ENCODE data around the gene TMEM263. TPM values are rescaled to one million over a fixed set of nuclear protein-coding genes. Genes with fewer than 3 reads are reported as not detected.

Gene TMEM263
- total RNA-seq, 1 experiment from 2014 or later = 31.3 TPM

DNA sequence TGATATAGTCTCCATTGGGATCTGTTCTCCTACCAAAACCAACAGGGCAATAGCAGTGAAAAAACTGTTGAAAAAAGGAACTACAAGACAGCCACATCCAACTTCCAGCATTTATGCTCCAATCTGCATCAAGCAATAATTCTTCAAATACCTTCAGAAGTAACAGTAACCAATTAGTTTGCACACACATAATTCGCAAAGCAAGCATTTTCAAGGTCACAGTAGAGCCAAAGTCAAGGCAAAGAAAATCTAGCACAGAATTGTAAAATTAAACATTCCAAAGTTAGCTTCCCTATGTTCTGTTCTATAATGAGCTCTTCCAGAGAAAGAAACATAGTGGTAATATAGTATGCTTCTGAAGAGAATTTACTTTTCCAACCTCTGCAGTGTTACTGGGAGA is 42.2 kb downstream of the TMEM263 start:
- Histone ChIP-seq H3K4me2 (ENCODE audit: low read length) (no peak overlapping the region), H3K9me2 (ENCODE audit: insufficient read depth) (no peaks in the 10 kb centered on the region), H3K4me1 (ENCODE audit: control insufficient read depth in 1 of 2, insufficient read depth in 2 of 2, low read length in 2 of 2) (no peaks in the 10 kb centered on the region), H4K20me1 (ENCODE audit: insufficient read depth) (no peaks in the 10 kb centered on the region), H3K4me3 (replicated peaks in 1 of 2; ENCODE audit: low read depth in 1 of 2, low read length in 2 of 2) (no peak overlapping the region), H2AFZ (ENCODE audit: low read depth, low read length, poor library complexity, severe bottlenecking) (no peak overlapping the region), H3K27me3 (ENCODE audit: insufficient read depth, low read length) (no peaks in the 10 kb centered on the region), H3K9me3 (ENCODE audit: control insufficient read depth in 1 of 2, insufficient read depth in 1 of 2, low read depth in 1 of 2, low read length in 2 of 2) (no peaks in the 10 kb centered on the region), H3K9ac (ENCODE audit: low read length) (no peak overlapping the region), H3K36me3 (ENCODE audit: control insufficient read depth in 1 of 2, insufficient read depth in 2 of 2, low read length in 2 of 2) (no peaks in the 10 kb centered on the region), H3K27ac (ENCODE audit: low read depth, low read length) (no peak overlapping the region), H3K79me2 (ENCODE audit: insufficient read depth, low read length) (no peaks in the 10 kb centered on the region)
- TF ChIP-seq FOSL1 (IDR thresholded peaks at IDR 0.05; ENCODE audit: low read depth) (no peak), RAD21 (IDR thresholded peaks at IDR 0.05; ENCODE audit: low read depth) (no peak), POLR2AphosphoS5 (IDR thresholded peaks at IDR 0.05; ENCODE audit: low read depth, low read length) (no peak), YY1 (IDR thresholded peaks at IDR 0.05; ENCODE audit: extremely low read depth, insufficient replicate concordance, low read depth, low read length) (no peak)
- TF ChIP-seq, protein P1, sequence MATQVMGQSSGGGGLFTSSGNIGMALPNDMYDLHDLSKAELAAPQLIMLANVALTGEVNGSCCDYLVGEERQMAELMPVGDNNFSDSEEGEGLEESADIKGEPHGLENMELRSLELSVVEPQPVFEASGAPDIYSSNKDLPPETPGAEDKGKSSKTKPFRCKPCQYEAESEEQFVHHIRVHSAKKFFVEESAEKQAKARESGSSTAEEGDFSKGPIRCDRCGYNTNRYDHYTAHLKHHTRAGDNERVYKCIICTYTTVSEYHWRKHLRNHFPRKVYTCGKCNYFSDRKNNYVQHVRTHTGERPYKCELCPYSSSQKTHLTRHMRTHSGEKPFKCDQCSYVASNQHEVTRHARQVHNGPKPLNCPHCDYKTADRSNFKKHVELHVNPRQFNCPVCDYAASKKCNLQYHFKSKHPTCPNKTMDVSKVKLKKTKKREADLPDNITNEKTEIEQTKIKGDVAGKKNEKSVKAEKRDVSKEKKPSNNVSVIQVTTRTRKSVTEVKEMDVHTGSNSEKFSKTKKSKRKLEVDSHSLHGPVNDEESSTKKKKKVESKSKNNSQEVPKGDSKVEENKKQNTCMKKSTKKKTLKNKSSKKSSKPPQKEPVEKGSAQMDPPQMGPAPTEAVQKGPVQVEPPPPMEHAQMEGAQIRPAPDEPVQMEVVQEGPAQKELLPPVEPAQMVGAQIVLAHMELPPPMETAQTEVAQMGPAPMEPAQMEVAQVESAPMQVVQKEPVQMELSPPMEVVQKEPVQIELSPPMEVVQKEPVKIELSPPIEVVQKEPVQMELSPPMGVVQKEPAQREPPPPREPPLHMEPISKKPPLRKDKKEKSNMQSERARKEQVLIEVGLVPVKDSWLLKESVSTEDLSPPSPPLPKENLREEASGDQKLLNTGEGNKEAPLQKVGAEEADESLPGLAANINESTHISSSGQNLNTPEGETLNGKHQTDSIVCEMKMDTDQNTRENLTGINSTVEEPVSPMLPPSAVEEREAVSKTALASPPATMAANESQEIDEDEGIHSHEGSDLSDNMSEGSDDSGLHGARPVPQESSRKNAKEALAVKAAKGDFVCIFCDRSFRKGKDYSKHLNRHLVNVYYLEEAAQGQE (IDR thresholded peaks at IDR 0.05; ENCODE audit: low read depth) = no peak
- TF ChIP-seq, protein P2, sequence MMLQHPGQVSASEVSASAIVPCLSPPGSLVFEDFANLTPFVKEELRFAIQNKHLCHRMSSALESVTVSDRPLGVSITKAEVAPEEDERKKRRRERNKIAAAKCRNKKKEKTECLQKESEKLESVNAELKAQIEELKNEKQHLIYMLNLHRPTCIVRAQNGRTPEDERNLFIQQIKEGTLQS (IDR thresholded peaks at IDR 0.05) = no peak
- intact Hi-C loops (cut with micrococcal nuclease) = no loop called here
- DNase-seq (ENCODE audit: low read depth, low spot score) (no peak), ATAC-seq (no peak)
- BruUV-seq (replicated peaks) = no TSS peak
- RAD21 ChIA-PET (ENCODE audit: low non-redundant PET in 1 of 2, low total read pairs in 2 of 2, uncharacterized antibody in 2 of 2, unreplicated experiment in 2 of 2) = no interaction called here
- CTCF ChIA-PET = no interaction called here
- POLR2A ChIA-PET = no interaction called here

DNA sequence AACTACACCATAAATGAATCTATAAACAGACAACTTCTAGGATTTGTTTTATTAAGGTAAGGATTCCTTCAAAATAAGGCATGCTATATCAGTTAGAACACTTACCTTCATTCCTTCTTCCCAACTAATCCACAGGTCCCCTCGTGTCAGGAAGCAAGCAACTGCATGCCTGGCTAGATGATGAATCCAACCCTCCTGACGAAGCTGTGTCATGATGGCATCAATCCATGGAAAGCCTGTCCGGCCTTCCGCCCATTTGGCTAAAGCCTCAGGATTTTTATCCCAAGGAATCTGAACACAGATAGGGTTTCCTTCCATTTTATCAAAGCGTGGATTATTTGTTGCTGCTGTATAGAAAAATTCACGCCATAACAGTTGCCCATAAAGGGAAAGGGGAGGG is 43.7 kb downstream of the TMEM263 start:
- no TSS peak for BruUV-seq (replicated peaks)
- POLR2A ChIA-PET = no interaction called here
- RAD21 ChIA-PET (ENCODE audit: low non-redundant PET in 1 of 2, low total read pairs in 2 of 2, uncharacterized antibody in 2 of 2, unreplicated experiment in 2 of 2) = no interaction called here
- ATAC-seq = no peak
- no peak for TF ChIP-seq FOSL1 (IDR thresholded peaks at IDR 0.05; ENCODE audit: low read depth)
- TF ChIP-seq, protein P3, sequence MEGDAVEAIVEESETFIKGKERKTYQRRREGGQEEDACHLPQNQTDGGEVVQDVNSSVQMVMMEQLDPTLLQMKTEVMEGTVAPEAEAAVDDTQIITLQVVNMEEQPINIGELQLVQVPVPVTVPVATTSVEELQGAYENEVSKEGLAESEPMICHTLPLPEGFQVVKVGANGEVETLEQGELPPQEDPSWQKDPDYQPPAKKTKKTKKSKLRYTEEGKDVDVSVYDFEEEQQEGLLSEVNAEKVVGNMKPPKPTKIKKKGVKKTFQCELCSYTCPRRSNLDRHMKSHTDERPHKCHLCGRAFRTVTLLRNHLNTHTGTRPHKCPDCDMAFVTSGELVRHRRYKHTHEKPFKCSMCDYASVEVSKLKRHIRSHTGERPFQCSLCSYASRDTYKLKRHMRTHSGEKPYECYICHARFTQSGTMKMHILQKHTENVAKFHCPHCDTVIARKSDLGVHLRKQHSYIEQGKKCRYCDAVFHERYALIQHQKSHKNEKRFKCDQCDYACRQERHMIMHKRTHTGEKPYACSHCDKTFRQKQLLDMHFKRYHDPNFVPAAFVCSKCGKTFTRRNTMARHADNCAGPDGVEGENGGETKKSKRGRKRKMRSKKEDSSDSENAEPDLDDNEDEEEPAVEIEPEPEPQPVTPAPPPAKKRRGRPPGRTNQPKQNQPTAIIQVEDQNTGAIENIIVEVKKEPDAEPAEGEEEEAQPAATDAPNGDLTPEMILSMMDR (IDR thresholded peaks at IDR 0.05 in 2 of 3, conservative IDR thresholded peaks at IDR 0.05 in 1 of 3; ENCODE audit: borderline replicate concordance in 1 of 3, insufficient read depth in 1 of 3, low read depth in 2 of 3, low read length in 2 of 3) = no peak
- TF ChIP-seq RAD21 (IDR thresholded peaks at IDR 0.05; ENCODE audit: low read depth) = no peak
- TF ChIP-seq, protein P2 (IDR thresholded peaks at IDR 0.05) = no peak
- TF ChIP-seq, protein P4, sequence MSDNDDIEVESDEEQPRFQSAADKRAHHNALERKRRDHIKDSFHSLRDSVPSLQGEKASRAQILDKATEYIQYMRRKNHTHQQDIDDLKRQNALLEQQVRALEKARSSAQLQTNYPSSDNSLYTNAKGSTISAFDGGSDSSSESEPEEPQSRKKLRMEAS (IDR thresholded peaks at IDR 0.05) = no peak
- no peak for TF ChIP-seq JUND (IDR thresholded peaks at IDR 0.05)
- TF ChIP-seq SP1 (IDR thresholded peaks at IDR 0.05; ENCODE audit: low read depth) = no peak
- no peak for TF ChIP-seq YY1 (IDR thresholded peaks at IDR 0.05; ENCODE audit: extremely low read depth, insufficient replicate concordance, low read depth, low read length)
- no peak for TF ChIP-seq EZH2phosphoT487 (IDR thresholded peaks at IDR 0.05; ENCODE audit: borderline replicate concordance)
- Histone ChIP-seq H3K27me3 (ENCODE audit: insufficient read depth, low read length) (no peaks in the 10 kb centered on the region), H3K79me2 (ENCODE audit: insufficient read depth, low read length) (no peaks in the 10 kb centered on the region), H3K36me3 (ENCODE audit: control insufficient read depth in 1 of 2, insufficient read depth in 2 of 2, low read length in 2 of 2) (no peaks in the 10 kb centered on the region), H3K27ac (ENCODE audit: low read depth, low read length) (no peak overlapping the region), H3K9me2 (ENCODE audit: insufficient read depth) (no peaks in the 10 kb centered on the region), H3K9me3 (ENCODE audit: control insufficient read depth in 1 of 2, insufficient read depth in 1 of 2, low read depth in 1 of 2, low read length in 2 of 2) (no peaks in the 10 kb centered on the region), H3K4me2 (ENCODE audit: low read length) (no peak overlapping the region), H2AFZ (ENCODE audit: low read depth, low read length, poor library complexity, severe bottlenecking) (no peak overlapping the region), H3K4me3 (replicated peaks in 1 of 2; ENCODE audit: low read depth in 1 of 2, low read length in 2 of 2) (no peak overlapping the region), H3K4me1 (ENCODE audit: control insufficient read depth in 1 of 2, insufficient read depth in 2 of 2, low read length in 2 of 2) (no peaks in the 10 kb centered on the region), H3K9ac (ENCODE audit: low read length) (no peak overlapping the region), H4K20me1 (ENCODE audit: insufficient read depth) (no peaks in the 10 kb centered on the region)
- CTCF ChIA-PET = no interaction called here
- DNase-seq (ENCODE audit: low read depth, low spot score) = no peak
- intact Hi-C loops (cut with micrococcal nuclease) = no loop called here
